ENCODE results near the gene CHORDC1. TPM values are rescaled to one million over a fixed set of nuclear protein-coding genes. Genes with fewer than 3 reads are reported as not detected.

CHORDC1 gene
- total and polyA plus RNA-seq, 10 of the 15 experiments (the other 5 are each of a cell fraction or from before 2014, with no cell fraction given): 32.6 to 108 (median 54.3) TPM

DNA sequence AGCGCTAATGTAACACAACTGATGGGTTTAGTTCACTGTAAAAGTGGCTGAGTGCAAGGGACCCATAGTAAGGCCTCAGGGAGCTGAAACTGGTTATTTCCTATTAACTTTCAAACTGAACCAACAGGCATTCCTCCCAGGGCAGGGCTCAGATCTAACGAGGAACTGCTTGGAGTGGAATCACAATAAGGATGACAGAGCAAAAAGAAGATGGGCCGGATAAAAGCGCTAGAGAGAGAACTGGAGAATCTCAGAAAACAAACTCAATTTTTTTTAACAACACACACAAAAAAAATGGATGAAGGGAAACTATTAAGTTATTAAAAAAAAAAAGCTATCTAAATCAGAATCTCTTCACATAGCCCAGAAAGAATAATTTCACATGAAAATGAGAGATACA lies 14.2 kb upstream of the CHORDC1 start (continued):
- TF ChIP-seq SKIL (IDR thresholded peaks at IDR 0.05; ENCODE audit: low read depth, poor library complexity, severe bottlenecking) (no peak), IKZF1 (conservative IDR thresholded peaks at IDR 0.05) (no peak), ZNF217 (IDR thresholded peaks at IDR 0.05) (no peak), TBL1XR1 (IDR thresholded peaks at IDR 0.05; ENCODE audit: low read depth, low read length) (no peak), CEBPZ (IDR thresholded peaks at IDR 0.05; ENCODE audit: low read depth, low read length) (no peak), KDM1A (IDR thresholded peaks at IDR 0.05; ENCODE audit: borderline replicate concordance) (no peak), NFYB (IDR thresholded peaks at IDR 0.05; ENCODE audit: insufficient read depth, low read depth, low read length) (no peak), PML (IDR thresholded peaks at IDR 0.05; ENCODE audit: low read length) (no peak)

Data from GM12878 (cell line).